Nucleus accumbens (tissue), 56 donors: ENCODE results near the gene HJURP.

Source experiments
- DNase-seq, 56 donors: peaks; one replicate each; lab custom pipeline; 2025; lab: John Stamatoyannopoulos, UW

HJURP gene

GRCh38 chr2:233817361-233817911, 36.9 kb downstream of the HJURP start:
- DNase-seq, result no peak

- DNase-seq, result no peak
Observed at GRCh38 chr2:233816771-233817170, 37.6 kb downstream of the HJURP start.

- no peak for DNase-seq
Observed at GRCh38 chr2:233816334-233816733, 38.0 kb downstream of the HJURP start.

- DNase-seq, result no peak
Observed at GRCh38 chr2:233815861-233816260, 38.5 kb downstream of the HJURP start.

- no peak for DNase-seq
Observed at GRCh38 chr2:233814056-233814835, 40.1 kb downstream of the HJURP start.

GRCh38 chr2:233813236-233814055, 40.9 kb downstream of the HJURP start:
- DNase-seq, result no peak

- DNase-seq, result no peak
Observed at GRCh38 chr2:233811732-233812131, 42.6 kb downstream of the HJURP start.

- DNase-seq, result no peak
Observed at GRCh38 chr2:233811087-233811486, 43.2 kb downstream of the HJURP start.

- DNase-seq, result no peak
Observed at GRCh38 chr2:233810385-233810784, 44.0 kb downstream of the HJURP start.

GRCh38 chr2:233807966-233808935, 46.1 kb downstream of the HJURP start:
- DNase-seq, result no peak

GRCh38 chr2:233807215-233807865, 47.0 kb downstream of the HJURP start:
- DNase-seq, result no peak

- no peak for DNase-seq
Observed at GRCh38 chr2:233803994-233804393, 50.3 kb downstream of the HJURP start.

GRCh38 chr2:233803292-233803911, 50.9 kb downstream of the HJURP start:
- no peak for DNase-seq

GRCh38 chr2:233802132-233802815, 52.1 kb downstream of the HJURP start:
- no peak for DNase-seq

- peak in 7 of 56 donors; percentile 4 to 13 (median 10) for DNase-seq
Observed at GRCh38 chr2:233801357-233802131, 52.8 kb downstream of the HJURP start.

GRCh38 chr2:233800208-233800607, 54.1 kb downstream of the HJURP start:
- DNase-seq, result no peak

GRCh38 chr2:233799716-233800115, 54.6 kb downstream of the HJURP start:
- DNase-seq, result no peak
